Ishikawa (cell line): ENCODE measurements around the gene ZNF423.

Experiments used
- CEBPB ChIP-seq: IDR thresholded peaks from 2 replicates; pipeline ENCODE4 v1.6.1; 2012
- CREB1 ChIP-seq: IDR thresholded peaks from 2 replicates; pipeline ENCODE4 v1.6.1; 2012; ENCODE audit warnings: low read depth
- EGR1 ChIP-seq: IDR thresholded peaks from 2 replicates; pipeline ENCODE4 v1.6.1; 2012
- EP300 ChIP-seq: IDR thresholded peaks from 2 replicates; pipeline ENCODE4 v1.6.1; 2012; ENCODE audit warnings: borderline replicate concordance
- FOXM1 ChIP-seq: IDR thresholded peaks from 2 replicates; pipeline ENCODE4 v1.6.1; 2012; ENCODE audit warnings: low read depth, borderline replicate concordance
- MAX ChIP-seq: IDR thresholded peaks from 2 replicates; pipeline ENCODE4 v1.6.1; 2012
- NFIC ChIP-seq: IDR thresholded peaks from 2 replicates; pipeline ENCODE4 v1.6.1; 2012
- RAD21 ChIP-seq: IDR thresholded peaks from 2 replicates; pipeline ENCODE4 v1.6.1; 2012; ENCODE audit warnings: low read depth
- REST ChIP-seq: IDR thresholded peaks from 2 replicates; pipeline ENCODE4 v1.6.1; 2012; ENCODE audit warnings: low read depth, mild to moderate bottlenecking
- TAF1 ChIP-seq: IDR thresholded peaks from 2 replicates; pipeline ENCODE4 v1.6.1; 2012; ENCODE audit warnings: low read depth, mild to moderate bottlenecking
- TCF12 ChIP-seq: IDR thresholded peaks from 2 replicates; pipeline ENCODE4 v1.6.1; 2012; ENCODE audit warnings: low read depth
- TEAD4 ChIP-seq: IDR thresholded peaks from 2 replicates; pipeline ENCODE4 v1.6.1; 2012
- USF1 ChIP-seq: IDR thresholded peaks from 2 replicates; pipeline ENCODE4 v1.6.1; 2012
- YY1 ChIP-seq: IDR thresholded peaks from 2 replicates; pipeline ENCODE4 v1.6.1; 2012; ENCODE audit warnings: low read depth
- ZBTB7A ChIP-seq: IDR thresholded peaks from 2 replicates; pipeline ENCODE4 v1.6.1; 2012; ENCODE audit warnings: low read depth

The ZNF423 gene

GRCh38 chr16:49698453-49698815 lies 157.5 kb downstream of the ZNF423 start:
- TF ChIP-seq FOXM1 (no peak), CREB1 (no peak), EP300 (no peak), RAD21 (no peak), ZBTB7A (no peak), TCF12 (no peak), YY1 (no peak), TAF1 (no peak), USF1 (no peak), CEBPB (no peak), EGR1 (no peak), TEAD4 (no peak), NFIC (no peak), REST (no peak), MAX (no peak; the same call in 1 of the 2 replicates)

GRCh38 chr16:49697631-49698452 lies 158.1 kb downstream of the ZNF423 start:
- TF ChIP-seq CREB1 = no peak
- TF ChIP-seq CEBPB = no peak

- TF ChIP-seq MAX = peak; percentile 48; the same call in 1 of the 2 replicates
- TF ChIP-seq EP300 = peak; percentile 96
- TF ChIP-seq CREB1 = peak; percentile 22; the same call in 1 of the 2 replicates
- 0 out of 2 replicates have a peak, but pooled peaks have one; percentile 4 for TF ChIP-seq CEBPB
- peak; percentile 92 for TF ChIP-seq FOXM1
- TF ChIP-seq RAD21 = no peak; the same call in 1 of the 2 replicates
- TF ChIP-seq TEAD4 = peak; percentile 88
- no peak for TF ChIP-seq REST
- TF ChIP-seq TCF12 = peak; percentile 98
- TF ChIP-seq ZBTB7A = peak; percentile 97
- TF ChIP-seq NFIC = peak; percentile 84
- peak; percentile 25; the same call in 1 of the 2 replicates for TF ChIP-seq TAF1
- TF ChIP-seq EGR1 = peak; percentile 74
- TF ChIP-seq USF1 = no peak; the same call in 1 of the 2 replicates
- peak; percentile 54; the same call in 1 of the 2 replicates for TF ChIP-seq YY1
Measured at GRCh38 chr16:49696414-49697101, 159.4 kb downstream of the ZNF423 start.

GRCh38 chr16:49695782-49696413 lies 160.0 kb downstream of the ZNF423 start:
- TF ChIP-seq CREB1 (no peak), USF1 (no peak), REST (no peak), CEBPB (no peak), MAX (no peak), RAD21 (no peak), TAF1 (no peak), EP300 (no peak), YY1 (no peak), TEAD4 (no peak), TCF12 (no peak), ZBTB7A (no peak), FOXM1 (no peak)
